ENCODE data around the gene TMSB4X. TPM values are rescaled to one million over a fixed set of nuclear protein-coding genes. Genes with fewer than 3 reads are reported as not detected.
A peak's percentile ranks its signal among the peaks of the same experiment; 100 is the strongest.

Gene TMSB4X
- total RNA-seq, 1 experiment from 2014 or later, result 2,928 TPM

DNA sequence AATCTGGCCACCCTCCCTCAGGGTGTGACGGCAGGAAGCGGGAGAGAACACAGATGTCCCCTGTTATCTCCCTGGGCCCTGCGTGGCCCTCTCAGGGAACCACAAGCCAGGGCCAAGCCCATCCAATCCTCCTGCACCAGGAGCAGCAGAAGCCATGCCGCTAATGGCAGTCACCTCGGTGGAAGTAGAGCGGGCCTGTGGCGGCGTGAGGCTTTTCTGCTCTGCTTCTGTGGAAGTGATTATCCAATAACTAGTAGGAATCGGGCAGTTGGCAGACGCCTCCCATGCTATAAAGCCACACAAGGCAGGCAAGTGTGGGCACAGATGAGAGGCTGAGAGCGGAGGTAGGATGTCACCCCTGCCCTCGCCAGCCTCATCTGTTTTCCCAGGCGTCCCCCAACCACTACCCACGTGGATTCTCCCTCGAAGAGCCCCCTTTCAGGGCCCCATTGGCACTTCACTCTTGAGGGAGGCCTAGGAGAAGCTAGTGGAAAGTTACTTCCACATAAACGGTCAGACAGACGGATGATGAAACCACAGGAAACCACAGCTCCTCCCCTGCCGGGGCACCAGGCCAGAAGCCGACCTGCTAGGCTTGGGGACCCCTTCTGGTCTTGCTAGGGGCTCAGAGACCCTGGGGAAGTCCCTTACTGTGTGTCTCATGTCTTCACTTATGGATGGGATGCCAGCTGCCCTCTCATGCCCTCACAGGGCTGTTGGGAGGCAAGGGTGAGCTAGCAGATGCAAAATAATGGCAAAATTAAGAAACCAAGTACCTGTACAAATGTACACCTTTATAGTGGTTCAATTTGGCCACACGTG is 18.8 kb upstream of the TMSB4X start:
- H3K4me1 ChIP-seq (ENCODE audit: control insufficient read depth, insufficient read depth, low read length), result peaks cover 6% of the 10 kb centered on the region; the same call in 1 of the 2 replicates
- H3K4me3 ChIP-seq (ENCODE audit: low read depth in 2 of 2, low read length in 2 of 2), result no peak overlapping the region
- in situ Hi-C loops (cut with HindIII; ENCODE audit: low pct_unique_long_range_greater_than_20kb, low sequenced_read_pairs) (no loop called here), intact Hi-C loops (cut with micrococcal nuclease; ENCODE audit: unreplicated experiment) (no loop called here)
- H3K36me3 ChIP-seq (ENCODE audit: control insufficient read depth, insufficient read depth, low read length), result no peaks in the 10 kb centered on the region
- BruUV-seq (replicated peaks), result no TSS peak
- ChIA-PET CTCF (no interaction called here), POLR2A (no interaction called here)
- peak overlapping the region; percentile 81 for H3K27ac ChIP-seq (ENCODE audit: low read length)
- ATAC-seq, result peak; percentile 66; the same call in 1 of the 2 replicates
- TF ChIP-seq POLR2AphosphoS5 (IDR thresholded peaks at IDR 0.05; ENCODE audit: low read depth, low read length) (no peak), SIN3A (IDR thresholded peaks at IDR 0.05; ENCODE audit: borderline replicate concordance, insufficient read depth, low read depth, low read length) (no peak), REST (IDR thresholded peaks at IDR 0.05; ENCODE audit: insufficient read depth in 1 of 2, low read depth in 2 of 2, low read length in 1 of 2) (no peak), TCF7L2 (IDR thresholded peaks at IDR 0.05; ENCODE audit: low read depth, low read length) (no peak)
- TF ChIP-seq, protein P1, sequence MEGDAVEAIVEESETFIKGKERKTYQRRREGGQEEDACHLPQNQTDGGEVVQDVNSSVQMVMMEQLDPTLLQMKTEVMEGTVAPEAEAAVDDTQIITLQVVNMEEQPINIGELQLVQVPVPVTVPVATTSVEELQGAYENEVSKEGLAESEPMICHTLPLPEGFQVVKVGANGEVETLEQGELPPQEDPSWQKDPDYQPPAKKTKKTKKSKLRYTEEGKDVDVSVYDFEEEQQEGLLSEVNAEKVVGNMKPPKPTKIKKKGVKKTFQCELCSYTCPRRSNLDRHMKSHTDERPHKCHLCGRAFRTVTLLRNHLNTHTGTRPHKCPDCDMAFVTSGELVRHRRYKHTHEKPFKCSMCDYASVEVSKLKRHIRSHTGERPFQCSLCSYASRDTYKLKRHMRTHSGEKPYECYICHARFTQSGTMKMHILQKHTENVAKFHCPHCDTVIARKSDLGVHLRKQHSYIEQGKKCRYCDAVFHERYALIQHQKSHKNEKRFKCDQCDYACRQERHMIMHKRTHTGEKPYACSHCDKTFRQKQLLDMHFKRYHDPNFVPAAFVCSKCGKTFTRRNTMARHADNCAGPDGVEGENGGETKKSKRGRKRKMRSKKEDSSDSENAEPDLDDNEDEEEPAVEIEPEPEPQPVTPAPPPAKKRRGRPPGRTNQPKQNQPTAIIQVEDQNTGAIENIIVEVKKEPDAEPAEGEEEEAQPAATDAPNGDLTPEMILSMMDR (IDR thresholded peaks at IDR 0.05), result no peak
- no peak for DNase-seq (ENCODE audit: low read depth, low spot score)
- H3K27me3 ChIP-seq (ENCODE audit: control insufficient read depth, insufficient read depth, low read length), result no peaks in the 10 kb centered on the region
- no peaks in the 10 kb centered on the region for H3K9me3 ChIP-seq (ENCODE audit: control insufficient read depth, insufficient read depth, low read depth, low read length)

- Histone ChIP-seq H3K4me3 (ENCODE audit: low read depth in 2 of 2, low read length in 2 of 2) (no peak overlapping the region), H3K9me3 (ENCODE audit: control insufficient read depth, insufficient read depth, low read depth, low read length) (no peaks in the 10 kb centered on the region), H3K27me3 (ENCODE audit: control insufficient read depth, insufficient read depth, low read length) (no peaks in the 10 kb centered on the region), H3K36me3 (ENCODE audit: control insufficient read depth, insufficient read depth, low read length) (no peaks in the 10 kb centered on the region), H3K27ac (ENCODE audit: low read length) (peak overlapping the region; percentile 81), H3K4me1 (ENCODE audit: control insufficient read depth, insufficient read depth, low read length) (peaks cover 6% of the 10 kb centered on the region; the same call in 1 of the 2 replicates)
- ChIA-PET POLR2A (no interaction called here), CTCF (no interaction called here)
- no TSS peak for BruUV-seq (replicated peaks)
- intact Hi-C loops (cut with micrococcal nuclease; ENCODE audit: unreplicated experiment), result no loop called here
- ATAC-seq (peak; percentile 48; the same call in 1 of the 2 replicates), DNase-seq (ENCODE audit: low read depth, low spot score) (no peak)
- TF ChIP-seq, protein P1 (IDR thresholded peaks at IDR 0.05), result no peak
- no peak for TF ChIP-seq REST (IDR thresholded peaks at IDR 0.05; ENCODE audit: insufficient read depth in 1 of 2, low read depth in 2 of 2, low read length in 1 of 2)
- no peak for TF ChIP-seq SIN3A (IDR thresholded peaks at IDR 0.05; ENCODE audit: borderline replicate concordance, insufficient read depth, low read depth, low read length)
- TF ChIP-seq POLR2AphosphoS5 (IDR thresholded peaks at IDR 0.05; ENCODE audit: low read depth, low read length), result no peak
- in situ Hi-C loops (cut with HindIII; ENCODE audit: low pct_unique_long_range_greater_than_20kb, low sequenced_read_pairs), result no loop called here
These were observed 18.0 kb upstream of the TMSB4X start for GRCh38 chrX:12956704-12957534.

Measured in Panc1 (cell line).